ENCODE results near the gene SPEN. TPM values are rescaled to one million over a fixed set of nuclear protein-coding genes. Genes with fewer than 3 reads are reported as not detected.

SPEN gene
- total RNA-seq, 1 experiment from 2014 or later = 58.3 TPM

DNA sequence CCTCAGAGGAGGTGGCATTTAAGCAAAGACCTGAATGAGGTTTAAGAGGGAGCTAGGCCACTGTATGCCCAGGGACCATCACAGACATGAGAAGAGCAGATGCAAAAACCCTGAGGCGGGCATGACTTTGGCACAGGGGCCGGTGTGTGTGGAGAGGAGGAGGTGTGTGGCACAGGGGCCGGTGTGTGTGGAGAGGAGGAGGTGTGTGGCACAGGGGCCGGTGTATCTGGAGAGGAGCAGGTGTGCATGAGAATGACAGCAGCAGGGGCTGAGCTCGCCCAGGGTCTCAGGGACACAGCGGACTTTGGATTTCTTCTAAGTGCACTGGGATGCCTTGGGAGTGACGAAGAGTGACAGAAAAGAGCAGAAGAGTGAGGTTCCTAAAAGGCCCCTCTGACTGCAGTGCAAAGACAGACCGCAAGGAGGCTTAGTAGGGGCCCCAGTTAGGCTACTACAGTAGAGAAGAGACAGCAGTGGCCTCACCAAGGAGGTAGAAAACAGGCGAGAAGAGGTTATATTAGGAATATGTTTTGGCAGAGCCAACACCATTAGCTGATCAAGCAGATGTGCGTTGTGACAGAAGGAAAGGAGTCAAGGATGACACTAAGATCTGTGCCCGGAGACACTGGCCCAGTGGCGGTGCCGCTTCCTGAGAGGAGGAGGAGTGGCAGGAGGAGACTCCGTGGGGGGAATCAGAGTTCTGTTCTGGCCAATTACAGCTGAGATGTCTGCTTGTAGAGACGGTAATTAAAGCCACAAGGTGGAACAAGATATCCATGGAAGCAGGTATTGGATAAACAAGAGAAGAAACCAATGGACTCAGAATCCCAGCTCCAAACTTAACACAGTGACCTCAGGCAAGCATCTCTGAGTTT lies 110.0 kb downstream of the SPEN start:
- ATAC-seq (peak; percentile 55; the same call in 1 of the 2 replicates), DNase-seq (ENCODE audit: low read depth, low spot score) (no peak)
- Histone ChIP-seq H3K9me3 (ENCODE audit: control insufficient read depth, insufficient read depth, low read depth, low read length) (no peaks in the 10 kb centered on the region), H3K4me3 (ENCODE audit: low read depth in 2 of 2, low read length in 2 of 2) (no peak overlapping the region), H3K4me1 (ENCODE audit: control insufficient read depth, insufficient read depth, low read length) (peaks cover 16% of the 10 kb centered on the region), H3K27me3 (ENCODE audit: control insufficient read depth, insufficient read depth, low read length) (no peaks in the 10 kb centered on the region), H3K36me3 (ENCODE audit: control insufficient read depth, insufficient read depth, low read length) (no peaks in the 10 kb centered on the region), H3K27ac (ENCODE audit: low read length) (no peak overlapping the region)
- in situ Hi-C loops (cut with HindIII; ENCODE audit: low pct_unique_long_range_greater_than_20kb, low sequenced_read_pairs) = no loop called here
- peak; percentile 66 for TF ChIP-seq CTCF (IDR thresholded peaks at IDR 0.05)
- no peak for TF ChIP-seq TCF7L2 (IDR thresholded peaks at IDR 0.05; ENCODE audit: low read depth, low read length)
- ChIA-PET CTCF (interaction anchor here (0.6 to 0.7 kb wide), 2 partner anchors 110 to 141 kb away, joined by 4 to 5 read pairs; no protein-coding TSS in a partner anchor), POLR2A (no interaction called here)
- no TSS peak for BruUV-seq (replicated peaks)
- intact Hi-C loops (cut with micrococcal nuclease; ENCODE audit: unreplicated experiment) = no loop called here

GRCh38 chr1:15958111-15958510 lies 110.6 kb downstream of the SPEN start:
- no peaks in the 10 kb centered on the region for H3K36me3 ChIP-seq (ENCODE audit: control insufficient read depth, insufficient read depth, low read length)
- in situ Hi-C loops (cut with HindIII; ENCODE audit: low pct_unique_long_range_greater_than_20kb, low sequenced_read_pairs) = no loop called here
- H3K27ac ChIP-seq (ENCODE audit: low read length) = no peak overlapping the region
- no peak overlapping the region for H3K4me3 ChIP-seq (ENCODE audit: low read depth in 2 of 2, low read length in 2 of 2)
- POLR2A ChIA-PET = no interaction called here
- H3K27me3 ChIP-seq (ENCODE audit: control insufficient read depth, insufficient read depth, low read length) = no peaks in the 10 kb centered on the region
- DNase-seq (ENCODE audit: low read depth, low spot score) (no peak), ATAC-seq (no peak)
- CTCF ChIA-PET = interaction anchor here (0.6 to 0.7 kb wide), 2 partner anchors 99 to 142 kb away, joined by 3 to 4 read pairs; no protein-coding TSS in a partner anchor
- intact Hi-C loops (cut with micrococcal nuclease; ENCODE audit: unreplicated experiment) = no loop called here
- peaks cover 9% of the 10 kb centered on the region for H3K4me1 ChIP-seq (ENCODE audit: control insufficient read depth, insufficient read depth, low read length)
- H3K9me3 ChIP-seq (ENCODE audit: control insufficient read depth, insufficient read depth, low read depth, low read length) = no peaks in the 10 kb centered on the region
- no TSS peak for BruUV-seq (replicated peaks)
- TF ChIP-seq CTCF (IDR thresholded peaks at IDR 0.05) = no peak
- no peak for TF ChIP-seq TCF7L2 (IDR thresholded peaks at IDR 0.05; ENCODE audit: low read depth, low read length)
- no peak for TF ChIP-seq SIN3A (IDR thresholded peaks at IDR 0.05; ENCODE audit: borderline replicate concordance, insufficient read depth, low read depth, low read length)
- TF ChIP-seq REST (IDR thresholded peaks at IDR 0.05; ENCODE audit: insufficient read depth in 1 of 2, low read depth in 2 of 2, low read length in 1 of 2) = no peak
- no peak for TF ChIP-seq POLR2AphosphoS5 (IDR thresholded peaks at IDR 0.05; ENCODE audit: low read depth, low read length)

All from Panc1 (cell line).